K562 (cell line): Measurements from ENCODE around the gene PRKCB. TPM values are rescaled to one million over a fixed set of nuclear protein-coding genes. Genes with fewer than 3 reads are reported as not detected.
"Not testable (repeated sequence)": the region's sequence is repeated elsewhere in the genome, so short reads cannot be mapped to it uniquely, and the experiment has no call there.

Experiments
- ATAC-seq: fragments of 200-7000 bp; cut with Tn5 transposase; 3 replicates; pipeline ENCODE4 v1.9.1; 2020; ENCODE audit warnings: moderate library complexity
- BruUV-seq: library from RNA; stranded (reverse); fragments of 400-500 nt; replicated peaks from 2 replicates; lab custom pipeline; 2021; lab: Mats Ljungman, UMichigan
- CTCF ChIA-PET: fragments of 300-600 bp; formaldehyde crosslinking; extraction: SDS; loops from one replicate; lab custom pipeline; 2021; ENCODE audit warnings: low intra/inter-chr PET ratio; lab: Yijun Ruan, JAX
- POLR2A ChIA-PET: fragments of 300-600, 350-650 bp; sonication (Branson Sonifier 250); formaldehyde crosslinking; extraction: SDS; loops from one replicate; lab custom pipeline; 2021; ENCODE audit warnings: antibody characterized with exemption, inconsistent platforms; lab: Yijun Ruan, JAX
- DNase-seq, 4 experiments: peaks; one replicate each; pipeline versions ENCODE4 v3.0.0 to v3.0.0-alpha.2; 2011 to 2018; ENCODE audit warnings: low spot score in 3 of 4, mixed read lengths in 3 of 4; ENCODE audit errors: extremely low read depth in 1 of 4
- FAIRE-seq: peaks from 2 replicates; lab custom pipeline; 2011; peaks lifted over from hg19 to GRCh38; lab: Jason Lieb, UNC
- H2AFZ ChIP-seq: 2 replicates; pipeline ENCODE4 v1.6.0; 2011; ENCODE audit warnings: low read depth, low read length, control low read depth, inconsistent platforms
- H3K27ac ChIP-seq: fragments of 200-600 bp; 3 replicates; pipeline ENCODE4 v1.8.0; 2011; ENCODE audit warnings: low read depth, mild to moderate bottlenecking, control low read depth, inconsistent platforms, low read length, moderate library complexity, mixed read lengths; ENCODE audit errors: extremely low read depth
- H3K27me3 ChIP-seq, 2 experiments: fragments of 300-600 bp in 1 of 2; 2 replicates in 1 of 2; 3 replicates in 1 of 2; pipeline versions ENCODE4 v1.6.0 to v1.8.0; 2011; ENCODE audit warnings: inconsistent platforms in 2 of 2, low read length in 2 of 2, mild to moderate bottlenecking in 1 of 2, mixed read lengths in 1 of 2, moderate library complexity in 1 of 2; ENCODE audit not compliant: control insufficient read depth in 2 of 2, insufficient read depth in 2 of 2
- H3K36me3 ChIP-seq: fragments of 300-600 bp; 3 replicates; pipeline ENCODE4 v1.8.0; 2011; ENCODE audit warnings: mild to moderate bottlenecking, low read length, inconsistent platforms; ENCODE audit not compliant: control insufficient read depth, insufficient read depth
- H3K4me1 ChIP-seq, 2 experiments: fragments of 200-600 bp in 1 of 2; replicated peaks in 1 of 2; 2 replicates in 1 of 2; 3 replicates in 1 of 2; pipeline versions ENCODE4 v1.5.1 to v1.8.0; 2011; ENCODE audit warnings: inconsistent platforms in 2 of 2, low read length in 2 of 2, mild to moderate bottlenecking in 1 of 2, mixed read lengths in 1 of 2, moderate library complexity in 1 of 2; ENCODE audit not compliant: control insufficient read depth in 2 of 2, insufficient read depth in 2 of 2
- H3K4me2 ChIP-seq: 2 replicates; pipeline ENCODE4 v1.6.1; 2011; ENCODE audit warnings: low read length, control low read depth, inconsistent platforms, mixed read lengths; ENCODE audit not compliant: insufficient read depth
- H3K4me3 ChIP-seq: fragments of 200-600 bp; sonication (generic), shearing (Covaris generic); 2 replicates; pipeline ENCODE4 v1.5.1; 2016; ENCODE audit warnings: control low read depth, inconsistent platforms
- H3K79me2 ChIP-seq: fragments of 200-600 bp; 3 replicates; pipeline ENCODE4 v1.8.0; 2011; ENCODE audit warnings: low read length, inconsistent platforms; ENCODE audit not compliant: control insufficient read depth, insufficient read depth
- H3K9ac ChIP-seq, 2 experiments: 2 replicates each; pipeline versions ENCODE4 v1.6.0 to v1.6.1; 2011; ENCODE audit warnings: low read depth in 2 of 2, low read length in 2 of 2, control low read depth in 1 of 2, inconsistent platforms in 1 of 2, mild to moderate bottlenecking in 1 of 2, mixed read lengths in 1 of 2; ENCODE audit not compliant: insufficient read depth in 1 of 2
- H3K9me1 ChIP-seq: one replicate; pipeline ENCODE4 v1.6.0; 2011; ENCODE audit warnings: inconsistent platforms, mild to moderate bottlenecking, low read length, moderate library complexity; ENCODE audit not compliant: control insufficient read depth, insufficient read depth
- H3K9me3 ChIP-seq: replicated peaks from 2 replicates; pipeline ENCODE4 v1.5.1; 2011; ENCODE audit warnings: low read depth, low read length, inconsistent platforms; ENCODE audit not compliant: control insufficient read depth, insufficient read depth
- H4K20me1 ChIP-seq: replicated peaks from 2 replicates; pipeline ENCODE4 v1.6.1; 2011; ENCODE audit warnings: low read length, inconsistent platforms, mixed read lengths; ENCODE audit not compliant: control insufficient read depth, insufficient read depth
- KDM1A ChIP-seq, 2 experiments: fragments of 450-650 bp; IDR thresholded peaks; 2 replicates each; pipeline ENCODE4 v1.6.1; 2016; ENCODE audit warnings: mild to moderate bottlenecking in 2 of 2
- RBM25 ChIP-seq: fragments of 200-400 bp; formaldehyde crosslinking; IDR thresholded peaks from 2 replicates; pipeline ENCODE4 v1.6.1; 2018; ENCODE audit warnings: low read length, low read depth, moderate library complexity; ENCODE audit not compliant: severe bottlenecking
- WGBS: fragments of 100-300 bp; shearing (Covaris generic); methylation state at CpG from one replicate; pipeline ENCODE4 v1.1.6; 2016; ENCODE audit warnings: low coverage, mixed read lengths; ENCODE audit not compliant: insufficient coverage; ENCODE audit errors: missing lambda C conversion rate; 5-methylcytosine and 5-hydroxymethylcytosine counted together
- in situ Hi-C: fragments of 300-500 bp; cut with MboI; formaldehyde crosslinking; loops from 4 replicates; pipeline ENCODE4 v1.15.0; 2018; ENCODE audit warnings: inconsistent platforms, mixed read lengths
- intact Hi-C: fragments of 100-400 bp; cut with micrococcal nuclease; formaldehyde crosslinking; loops from 2 replicates; pipeline ENCODE4 v1.14.2; 2022
- polyA plus RNA-seq, 8 experiments: library from polyadenylated mRNA; depleted of rRNA in 4 of 8; stranded (reverse) in 5 of 8; unstranded in 3 of 8; fragments of >200 nt; fragmentation: Nextera tagmentation in 2 of 8; fragmentation: Illumina TruSeq in 1 of 8; extraction: Ambion mirVana in 2 of 8; extraction: Trizol in 1 of 8; gene quantifications; 2 replicates each; pipeline versions ENCODE4 v1.2.1 to v1.2.3, GENCODE V29; 2011 to 2014; ENCODE audit warnings: inconsistent platforms in 1 of 8, missing spikeins in 1 of 8
- total RNA-seq, 7 experiments: library from RNA; depleted of rRNA in 6 of 7; stranded (reverse); fragments of >200 nt in 6 of 7; fragmentation: Illumina TruSeq in 2 of 7; extraction: Trizol in 2 of 7; gene quantifications; 2 replicates each; pipeline versions ENCODE4 v1.2.1 to v1.2.3, GENCODE V29; 2011 to 2021; ENCODE audit warnings: low replicate concordance in 1 of 7
- TF ChIP-seq, protein P1 (sequence below): fragments of 250-450 bp; sonication (Bioruptor Pico); IDR thresholded peaks from 2 replicates; pipeline ENCODE4 v1.5.0; 2021; ENCODE audit warnings: mild to moderate bottlenecking, borderline replicate concordance

Gene PRKCB
- total and polyA plus RNA-seq, 9 of the 15 experiments (the other 6 are each of a cell fraction or from before 2014, with no cell fraction given): 49.9 to 276 (median 148) TPM

DNA sequence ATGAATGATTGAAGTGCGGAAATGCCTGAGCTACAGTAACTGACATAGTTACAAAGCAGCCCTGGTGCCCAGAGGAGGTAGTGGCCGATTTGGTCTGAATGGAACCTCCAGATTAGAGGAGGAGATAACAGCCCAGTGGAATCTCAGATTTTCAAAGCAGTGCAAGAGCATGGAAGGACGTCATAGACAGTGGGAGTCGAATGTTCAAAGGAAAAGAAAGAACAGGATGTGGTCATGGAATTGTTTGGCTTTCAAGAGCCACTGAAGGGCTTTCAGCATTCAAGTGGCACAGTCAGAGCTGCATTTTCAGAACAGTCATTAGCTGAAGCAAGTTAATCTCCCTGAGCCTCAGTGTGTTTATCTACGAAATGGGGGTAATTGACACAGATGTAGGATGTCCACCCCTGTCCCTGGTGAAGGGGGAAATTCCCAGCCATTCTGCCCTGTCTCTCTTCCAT lies 315.7 kb downstream of the PRKCB start:
- DNase-seq (no peak), FAIRE-seq (no peak), ATAC-seq (no peak)
- H4K20me1 ChIP-seq: no peaks in the 10 kb centered on the region
- no peak overlapping the region for H3K4me3 ChIP-seq
- no peaks in the 10 kb centered on the region for H3K9me3 ChIP-seq
- H3K4me1 ChIP-seq: no peaks in the 10 kb centered on the region
- in situ Hi-C loops: no loop called here
- no peaks in the 10 kb centered on the region; the same call in 2 of the 3 replicates for H3K79me2 ChIP-seq
- H3K27me3 ChIP-seq: no peaks in the 10 kb centered on the region
- 84% methylated on average over 5 of the region's 5 CpGs for WGBS
- H3K9me1 ChIP-seq: no peaks in the 10 kb centered on the region
- no peak overlapping the region for H3K27ac ChIP-seq
- ChIA-PET CTCF (no interaction called here), POLR2A (interaction anchor here (0.7 kb wide), 1 partner anchor 54 kb away, joined by 3 read pairs; no protein-coding TSS in a partner anchor)
- H3K4me2 ChIP-seq: no peak overlapping the region
- H2AFZ ChIP-seq: no peak overlapping the region
- intact Hi-C loops: no loop called here
- TF ChIP-seq KDM1A (IDR thresholded peaks at IDR 0.05): peak in 1 of 2 experiments; percentile 40; a peak in 1 of 4 replicates
- peak; percentile 29 for TF ChIP-seq RBM25
- TF ChIP-seq, protein P1, sequence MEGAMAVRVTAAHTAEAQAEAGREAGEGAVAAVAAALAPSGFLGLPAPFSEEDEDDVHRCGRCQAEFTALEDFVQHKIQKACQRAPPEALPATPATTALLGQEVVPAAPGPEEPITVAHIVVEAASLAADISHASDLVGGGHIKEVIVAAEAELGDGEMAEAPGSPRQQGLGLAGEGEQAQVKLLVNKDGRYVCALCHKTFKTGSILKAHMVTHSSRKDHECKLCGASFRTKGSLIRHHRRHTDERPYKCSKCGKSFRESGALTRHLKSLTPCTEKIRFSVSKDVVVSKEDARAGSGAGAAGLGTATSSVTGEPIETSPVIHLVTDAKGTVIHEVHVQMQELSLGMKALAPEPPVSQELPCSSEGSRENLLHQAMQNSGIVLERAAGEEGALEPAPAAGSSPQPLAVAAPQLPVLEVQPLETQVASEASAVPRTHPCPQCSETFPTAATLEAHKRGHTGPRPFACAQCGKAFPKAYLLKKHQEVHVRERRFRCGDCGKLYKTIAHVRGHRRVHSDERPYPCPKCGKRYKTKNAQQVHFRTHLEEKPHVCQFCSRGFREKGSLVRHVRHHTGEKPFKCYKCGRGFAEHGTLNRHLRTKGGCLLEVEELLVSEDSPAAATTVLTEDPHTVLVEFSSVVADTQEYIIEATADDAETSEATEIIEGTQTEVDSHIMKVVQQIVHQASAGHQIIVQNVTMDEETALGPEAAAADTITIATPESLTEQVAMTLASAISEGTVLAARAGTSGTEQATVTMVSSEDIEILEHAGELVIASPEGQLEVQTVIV (CRISPR knock-in tag): no peak
- H3K36me3 ChIP-seq: peaks cover 79% of the 10 kb centered on the region; the same call in 2 of the 3 replicates
- no TSS peak for BruUV-seq
- H3K9ac ChIP-seq: no peak overlapping the region

- 93% methylated on average over 10 of the region's 10 CpGs for WGBS
- CTCF ChIA-PET, H3K4me2 ChIP-seq, POLR2A ChIA-PET, H3K79me2 ChIP-seq, in situ Hi-C loops, H3K9ac ChIP-seq, DNase-seq, H3K4me3 ChIP-seq, H3K9me1 ChIP-seq, H3K27me3 ChIP-seq, H4K20me1 ChIP-seq, intact Hi-C loops, H3K27ac ChIP-seq, H3K4me1 ChIP-seq, BruUV-seq, H2AFZ ChIP-seq, FAIRE-seq, ATAC-seq, H3K9me3 ChIP-seq: not testable (repeated sequence)
- peaks cover 81% of the 10 kb centered on the region; the same call in 2 of the 3 replicates for H3K36me3 ChIP-seq
These were observed 316.3 kb downstream of the PRKCB start for GRCh38 chr16:24152048-24152447.
